Neural cell (in vitro differentiated cells): ENCODE measurements around the gene CAPN12.

Source experiments
- CTCF ChIP-seq: fragments of 450-650 bp; IDR thresholded peaks from 2 replicates; pipeline ENCODE4 v1.5.1; 2014; ENCODE audit warnings: antibody characterized with exemption, mild to moderate bottlenecking, moderate library complexity; ENCODE audit not compliant: poor library complexity, severe bottlenecking
- SMC3 ChIP-seq: fragments of 450-650 bp; conservative IDR thresholded peaks from 2 replicates; pipeline ENCODE4 v1.6.1; 2014; ENCODE audit warnings: antibody characterized with exemption, mild to moderate bottlenecking, moderate library complexity; ENCODE audit not compliant: poor library complexity
- TAF1 ChIP-seq: IDR thresholded peaks from 2 replicates; pipeline ENCODE4 v1.6.1; 2012; ENCODE audit warnings: low read depth

GRCh38 chr19:38686530-38686888 lies 57.8 kb downstream of the CAPN12 start:
- no peak for TF ChIP-seq CTCF
- no peak for TF ChIP-seq SMC3
- TF ChIP-seq TAF1 = no peak
